CD4-positive, alpha-beta T cell treated with Interleukin-2 at 100 ng/mL for 4 hours (primary cell): ENCODE results near the gene PIK3R5.

ENCODE experiments used
- DNase-seq: peaks from one replicate; pipeline ENCODE4 v3.0.0-alpha.2; 2020; ENCODE audit warnings: low spot score

PIK3R5 gene

DNA sequence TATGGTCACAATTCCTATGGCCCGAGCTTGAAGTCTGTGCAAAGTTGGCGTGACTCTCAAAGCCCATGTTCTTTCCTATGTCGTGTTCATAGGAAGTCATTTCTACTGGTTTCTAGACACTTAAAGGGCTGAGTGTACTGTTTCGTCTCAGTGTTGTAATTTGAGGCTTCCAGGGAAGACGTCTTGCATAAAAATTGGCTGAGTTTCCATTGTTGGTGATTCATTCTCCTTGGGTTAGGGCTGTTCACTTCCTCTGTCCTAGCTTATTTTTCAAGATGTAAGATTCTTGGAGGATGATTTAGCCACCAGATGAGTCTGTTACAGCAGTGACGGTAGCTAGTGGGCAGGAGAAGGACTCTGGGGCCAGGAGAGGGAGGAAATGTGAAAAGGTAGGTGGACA is 43.1 kb downstream of the PIK3R5 start:
- no peak for DNase-seq

DNA sequence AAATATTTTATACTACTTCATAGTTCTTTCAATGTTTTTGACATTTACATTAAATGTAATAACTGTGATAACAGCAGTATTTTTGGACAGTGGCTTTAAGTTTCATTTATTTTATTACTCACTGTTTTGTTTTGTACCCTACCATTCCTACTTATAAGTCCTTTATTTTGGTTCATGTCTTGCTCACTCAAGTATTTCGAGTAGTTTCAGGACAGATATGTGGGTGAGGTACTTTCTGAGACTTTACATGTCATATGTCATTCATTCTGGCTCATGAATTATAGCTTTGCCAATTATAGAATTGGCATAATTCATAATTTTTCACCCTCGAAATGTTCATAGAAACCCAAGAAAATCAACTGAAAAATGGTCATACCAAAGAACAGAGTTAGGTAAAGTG is 44.4 kb downstream of the PIK3R5 start:
- DNase-seq, result no peak

DNA sequence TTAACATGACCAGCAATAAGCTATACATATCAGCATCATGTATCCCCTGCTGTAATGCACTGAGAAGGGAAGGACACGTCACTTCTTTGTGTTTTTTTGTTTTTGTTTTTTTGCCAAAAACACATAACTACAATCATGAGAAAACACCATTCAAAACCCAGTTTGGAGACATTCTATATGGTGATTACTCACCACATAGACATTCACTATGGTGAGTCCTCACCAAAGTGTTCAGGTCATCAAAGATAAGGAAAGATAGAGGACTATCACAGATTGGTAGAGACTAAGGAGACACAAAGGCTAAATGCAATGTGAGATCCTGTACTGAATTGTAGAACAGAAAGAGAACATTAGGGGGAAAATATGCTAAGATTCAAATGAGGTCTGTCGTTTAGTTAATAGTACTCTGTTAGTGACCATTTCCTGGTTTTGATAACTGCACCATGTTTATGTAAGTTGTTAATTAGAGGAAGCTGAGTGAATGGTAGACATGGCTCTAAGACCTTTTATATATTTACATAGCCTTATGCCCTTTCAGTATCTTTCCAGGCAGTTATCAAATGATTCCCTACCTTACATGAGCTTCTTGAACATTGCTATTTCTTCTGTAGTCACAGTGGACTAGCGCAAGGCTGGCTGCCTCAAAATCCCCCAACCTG is 46.6 kb downstream of the PIK3R5 start:
- no peak for DNase-seq

DNA sequence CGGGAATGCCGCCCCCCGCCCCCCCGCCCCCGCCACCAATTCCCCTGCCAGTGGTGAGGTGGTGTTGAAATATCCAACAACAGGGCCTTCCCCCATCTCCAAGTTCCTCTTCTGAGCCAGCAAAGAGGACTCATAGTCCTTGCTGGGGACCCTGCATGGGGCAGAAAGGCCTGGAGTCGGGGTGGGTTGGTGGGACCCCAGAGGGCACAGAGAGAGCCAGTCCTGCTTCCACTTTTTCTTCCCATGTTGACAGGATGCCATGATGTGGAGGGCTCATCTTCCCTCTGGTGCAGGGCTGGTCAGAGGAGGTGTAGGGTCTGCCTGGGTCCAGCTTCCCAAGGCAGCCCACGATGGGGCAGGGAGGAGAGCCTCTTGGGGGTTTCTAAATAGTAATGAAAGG is 49.0 kb downstream of the PIK3R5 start:
- DNase-seq, result no peak

DNA sequence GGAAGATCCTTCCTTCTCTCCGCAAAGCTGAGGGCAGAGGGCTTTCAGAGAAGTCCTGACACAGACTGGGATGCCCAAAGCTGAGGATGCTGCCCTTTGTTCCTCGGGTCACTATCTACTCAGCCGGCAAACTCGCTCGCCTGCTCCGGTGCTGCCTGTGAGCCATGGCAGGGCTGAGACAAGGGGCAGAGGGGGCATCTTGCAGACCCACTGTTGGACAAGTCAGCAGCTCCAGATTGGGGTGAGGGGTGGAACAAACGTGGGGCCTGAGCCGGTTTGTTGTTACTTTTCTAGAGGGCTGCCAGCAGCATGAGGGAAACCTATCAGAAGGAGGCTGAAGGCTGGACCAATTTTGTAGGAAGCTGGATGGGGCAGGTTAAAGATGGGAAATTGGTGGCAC is 51.0 kb downstream of the PIK3R5 start:
- DNase-seq, result no peak

DNA sequence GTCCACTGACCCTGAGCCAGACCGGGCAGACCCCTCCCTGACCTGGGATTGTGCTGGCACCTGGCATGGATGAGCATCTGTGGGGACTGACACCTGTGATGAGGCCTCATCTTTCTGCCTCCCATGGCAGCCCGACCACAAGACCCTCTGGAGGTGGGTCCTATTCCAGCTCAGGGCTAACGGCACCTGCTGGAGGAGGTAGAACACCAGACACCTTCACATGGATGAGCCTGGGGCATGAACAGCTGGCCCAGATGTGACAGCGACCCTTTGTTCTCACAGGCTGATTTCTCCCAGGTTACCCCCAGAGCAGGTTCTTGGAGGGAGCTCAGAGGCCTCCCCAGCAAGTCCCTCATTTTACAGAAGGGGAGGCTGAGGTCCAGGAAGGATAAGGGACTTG is 51.6 kb downstream of the PIK3R5 start:
- DNase-seq, result no peak

DNA sequence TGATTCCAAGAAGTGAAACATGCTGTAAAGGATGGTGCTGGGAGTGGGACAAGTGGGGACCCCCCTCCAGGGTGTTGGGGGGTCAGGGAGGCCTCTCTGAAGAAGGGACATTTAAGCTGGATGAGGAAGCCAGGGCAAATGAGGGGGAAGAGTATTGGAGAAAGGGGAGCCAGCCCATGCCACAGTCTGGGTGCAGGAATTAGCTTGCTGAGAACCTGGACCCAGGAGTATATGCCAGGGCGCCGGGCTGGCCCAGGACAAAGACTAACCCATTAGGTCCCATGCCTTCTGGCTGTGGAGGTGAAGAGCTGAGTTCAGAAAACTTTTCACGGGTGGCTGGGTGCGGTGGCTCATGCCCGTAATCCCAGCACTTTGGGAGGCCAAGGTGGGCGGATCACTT is 52.4 kb downstream of the PIK3R5 start:
- DNase-seq, result no peak

DNA sequence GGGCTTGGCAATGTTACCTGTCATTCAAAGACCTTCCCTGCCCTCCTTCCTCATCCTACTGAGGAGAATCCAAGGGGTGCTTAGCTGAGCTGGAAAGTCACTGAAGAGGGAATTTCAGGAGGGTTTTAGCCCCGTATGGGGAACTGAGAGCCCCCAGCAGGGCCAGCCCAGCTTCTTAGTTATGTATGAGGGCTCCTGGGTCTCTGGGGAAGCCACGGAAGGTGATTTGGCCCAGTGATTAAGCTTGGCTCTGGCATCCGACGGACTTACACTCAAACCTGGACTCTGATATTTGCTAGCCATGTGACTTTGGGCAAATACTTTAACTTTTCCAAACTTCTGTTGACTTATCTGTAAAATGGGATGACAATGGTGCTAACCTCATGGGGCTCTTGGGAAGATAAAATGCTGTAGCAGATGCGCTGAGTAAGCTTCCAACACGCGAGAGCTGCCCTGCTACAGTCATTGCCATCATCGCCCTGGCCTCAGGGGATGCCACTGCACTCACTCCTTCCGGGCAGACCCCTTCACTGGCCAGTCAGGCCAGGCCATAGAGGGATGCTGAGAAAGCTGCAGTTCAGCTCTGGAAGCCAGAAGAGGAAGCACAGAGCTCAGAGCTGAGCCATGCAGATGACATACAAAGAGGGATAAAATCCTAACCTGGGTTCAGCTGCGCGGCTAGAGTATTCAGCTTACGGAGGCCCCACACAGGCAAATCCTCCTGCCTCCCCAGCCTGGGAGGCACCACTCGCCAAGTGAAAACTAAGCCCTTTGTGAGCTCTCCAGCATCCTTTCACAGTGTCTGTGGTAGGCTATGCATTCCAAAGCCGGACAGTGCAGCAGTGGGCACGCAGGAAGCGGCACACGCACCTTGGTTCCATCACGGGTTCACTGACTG is 53.2 kb downstream of the PIK3R5 start:
- DNase-seq, result no peak

DNA sequence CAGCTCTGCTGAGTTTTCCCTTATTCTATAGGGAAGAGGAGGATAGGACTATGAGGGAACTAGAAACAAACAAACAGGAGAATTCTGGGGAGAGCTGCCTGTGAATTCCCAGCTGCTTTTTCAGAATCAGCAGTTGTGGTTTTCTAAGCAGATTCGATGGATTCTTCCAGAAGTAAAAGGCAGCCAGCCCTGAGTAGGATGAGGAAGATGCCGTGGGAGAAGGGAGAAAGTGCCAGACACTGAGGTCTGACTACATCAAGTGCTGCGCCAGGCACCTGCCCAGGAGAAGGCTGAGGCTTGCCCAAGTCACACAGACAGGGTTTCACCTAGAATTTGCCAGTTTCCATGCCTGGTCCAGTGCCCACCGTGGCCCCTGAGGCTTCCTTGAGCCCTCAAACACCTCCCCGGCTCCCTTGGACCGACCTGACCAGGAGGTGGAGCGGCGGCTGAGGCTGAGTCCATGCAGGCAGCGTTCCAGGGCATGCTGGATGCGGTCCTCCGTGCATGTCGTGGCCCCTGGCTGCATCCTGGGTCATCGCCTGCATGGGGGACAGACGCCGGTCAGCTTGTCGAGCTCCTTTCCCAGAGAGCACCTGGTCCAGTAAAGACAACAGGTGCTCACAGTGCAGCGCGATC is 54.4 kb downstream of the PIK3R5 start:
- DNase-seq, result no peak

DNA sequence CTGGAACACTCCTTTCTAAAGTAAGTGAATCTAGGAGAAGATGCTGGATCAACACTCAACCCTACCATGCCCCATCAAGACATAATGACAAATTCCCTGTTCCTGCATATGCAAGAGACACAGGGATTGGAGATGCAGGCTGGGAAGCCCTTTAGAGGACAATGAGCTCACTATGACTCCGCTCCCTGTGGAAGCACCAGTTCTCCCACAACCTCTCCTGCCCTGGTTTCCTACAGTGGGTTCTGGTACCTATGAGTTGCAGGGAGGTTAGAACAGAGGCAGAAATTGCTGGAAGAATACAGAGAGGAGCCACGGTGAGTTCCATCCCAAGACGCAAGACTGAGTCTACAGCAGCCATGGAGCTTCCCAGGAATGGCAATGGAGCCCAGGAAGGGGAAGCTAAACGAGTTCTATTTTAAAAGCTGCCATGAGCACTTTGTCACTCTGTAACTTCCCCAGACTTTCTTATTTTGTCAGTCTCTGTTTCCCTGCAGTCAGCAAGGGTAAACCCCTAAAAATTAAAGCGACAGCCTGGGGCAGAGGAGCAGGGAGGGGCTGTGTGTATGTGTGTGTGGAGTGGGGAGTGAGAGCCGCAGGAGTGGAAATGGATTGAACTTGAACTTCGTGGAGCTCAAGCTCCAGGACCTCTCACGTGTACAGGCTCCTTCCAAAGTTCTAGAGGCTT is 55.8 kb downstream of the PIK3R5 start:
- no peak for DNase-seq

DNA sequence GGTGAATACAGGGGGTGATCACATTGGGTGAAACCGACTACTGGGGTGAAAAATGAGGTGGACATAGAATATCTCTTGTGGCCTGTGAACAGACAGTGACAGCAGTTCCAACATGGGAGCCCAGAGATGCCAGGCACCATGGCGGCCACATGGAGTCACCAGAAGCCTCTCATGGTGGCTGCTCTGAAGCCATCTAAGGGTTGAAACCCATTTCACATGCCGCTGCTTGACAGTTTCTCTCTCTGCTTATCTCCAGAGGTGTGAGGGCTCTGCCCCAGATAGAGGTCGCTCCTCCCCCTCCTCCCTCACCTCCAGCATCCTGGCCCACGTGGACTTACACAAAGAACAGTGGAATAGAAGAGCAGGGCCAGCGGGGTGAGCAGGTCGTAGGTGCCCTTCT is 60.2 kb downstream of the PIK3R5 start:
- peak; percentile 26 for DNase-seq

DNA sequence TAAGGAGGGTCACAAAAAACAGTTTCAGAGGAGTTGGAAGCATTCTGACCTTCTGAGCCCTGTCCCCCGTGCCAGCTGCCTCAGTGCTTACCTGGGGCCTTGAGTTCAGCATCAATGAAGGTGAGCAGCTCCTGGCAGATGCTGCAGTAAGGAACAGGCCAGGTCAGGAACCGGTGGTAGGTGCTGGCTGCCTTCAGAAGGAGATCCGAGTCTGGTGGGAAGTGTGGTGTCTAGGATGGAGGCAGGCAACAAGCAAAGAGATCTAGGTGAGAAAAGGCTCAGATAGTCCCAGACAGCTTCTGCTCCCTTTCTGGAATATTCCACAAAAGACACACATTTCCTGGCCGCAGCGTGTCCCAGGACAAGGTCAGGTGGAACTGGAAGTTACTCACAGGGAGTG is 60.8 kb downstream of the PIK3R5 start:
- DNase-seq, result no peak

DNA sequence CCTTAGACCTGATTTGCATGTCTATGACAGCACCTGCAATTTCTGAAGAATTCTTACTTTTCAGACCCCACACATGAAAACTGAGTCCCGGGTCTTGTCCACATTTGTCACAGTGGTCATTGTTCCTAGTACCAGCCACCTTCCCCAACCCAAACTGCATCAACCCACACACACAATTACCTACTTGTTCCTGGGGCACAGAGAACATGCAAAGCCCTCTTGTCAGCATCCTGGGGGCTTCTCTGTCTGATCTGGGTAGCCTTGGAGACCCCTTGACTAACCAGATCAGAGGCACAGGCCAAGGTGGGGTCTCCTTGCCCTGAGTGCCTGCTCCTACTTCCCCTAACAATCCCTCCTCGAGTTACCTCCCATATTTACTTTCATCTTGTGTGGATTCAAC is 61.3 kb downstream of the PIK3R5 start:
- DNase-seq, result no peak

DNA sequence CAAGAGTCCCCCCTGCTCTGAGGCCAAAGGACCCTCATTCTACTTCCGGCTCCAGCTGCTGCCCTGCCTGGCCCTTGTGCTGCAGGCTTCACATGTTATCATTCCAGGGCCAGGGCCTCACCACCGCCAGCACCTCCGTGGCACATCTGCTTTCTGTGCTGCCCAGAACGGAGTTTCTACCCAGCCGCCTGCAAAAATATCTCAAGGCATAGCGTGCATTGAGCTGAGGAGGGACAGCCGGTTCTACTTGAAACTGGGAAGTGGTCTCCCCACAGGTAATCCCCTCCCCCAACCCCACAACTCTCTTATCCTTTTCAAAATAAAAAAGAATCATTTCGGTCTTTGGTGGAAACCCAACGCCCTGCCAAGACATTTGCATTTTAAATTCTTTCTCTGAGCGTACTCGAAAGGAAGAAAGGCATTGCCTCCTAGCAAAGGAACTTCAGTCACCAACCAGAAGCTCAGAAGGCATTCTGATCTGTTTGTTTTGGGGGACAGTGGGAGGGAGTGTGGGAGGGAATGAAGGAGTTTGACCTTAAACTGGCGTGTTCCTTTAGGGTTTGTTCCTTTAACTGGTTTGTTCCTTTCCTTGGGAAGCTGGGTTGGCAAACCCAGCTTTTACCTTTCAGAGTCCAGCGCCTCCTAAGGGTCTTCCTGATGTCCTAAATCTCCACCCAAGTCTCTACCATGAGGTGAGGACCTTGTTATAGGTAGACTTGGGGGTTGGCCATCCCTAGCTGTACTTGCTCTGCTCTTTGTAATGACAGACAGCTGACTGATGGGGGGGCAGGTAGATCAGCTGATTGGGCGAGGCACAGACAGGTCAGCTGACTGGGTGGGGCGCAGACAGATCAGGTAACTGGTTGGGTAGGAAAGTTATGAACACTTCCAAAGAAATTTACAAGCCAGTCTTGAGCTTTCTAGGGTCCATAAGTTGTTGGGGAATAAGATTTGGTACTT is 64.6 kb downstream of the PIK3R5 start:
- DNase-seq, result no peak

DNA sequence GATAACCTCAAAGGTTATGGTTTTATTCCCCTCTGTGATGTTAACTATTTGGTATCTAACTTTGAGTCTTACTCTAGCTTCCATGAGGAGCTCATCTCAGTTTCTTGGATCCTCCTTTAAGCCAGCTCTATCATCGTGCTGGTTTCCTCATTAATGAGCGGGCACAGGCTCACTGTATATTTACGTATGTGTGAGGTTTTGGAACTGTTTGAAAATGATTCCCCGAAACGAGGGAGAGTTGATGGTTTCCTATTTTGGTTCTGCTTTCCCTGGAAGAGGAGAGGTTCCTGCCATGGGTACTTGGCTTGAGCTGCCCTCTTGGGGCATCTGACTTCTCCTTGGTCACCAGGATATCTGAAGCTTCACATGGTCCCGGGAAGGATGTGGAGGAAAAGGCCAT is 65.3 kb downstream of the PIK3R5 start:
- DNase-seq, result no peak

DNA sequence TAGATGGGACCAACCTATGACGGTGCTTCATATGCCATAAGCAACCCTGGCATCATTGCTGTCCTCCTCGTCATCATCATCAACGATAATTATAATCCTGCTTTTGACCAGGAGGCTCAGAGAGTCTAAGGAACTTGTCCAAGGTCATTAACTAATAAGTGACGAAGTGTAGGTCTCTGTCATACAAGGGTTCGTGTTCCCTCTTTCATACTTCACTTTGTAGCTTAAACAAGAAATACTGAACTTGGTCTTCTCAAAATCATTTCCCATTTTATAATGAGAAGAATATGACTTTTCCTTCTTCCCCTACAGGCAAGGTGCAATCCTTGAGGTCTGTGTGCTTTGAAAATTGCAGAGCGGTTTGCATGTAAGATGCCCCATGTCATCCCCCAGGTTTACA is 66.9 kb downstream of the PIK3R5 start:
- DNase-seq, result no peak

DNA sequence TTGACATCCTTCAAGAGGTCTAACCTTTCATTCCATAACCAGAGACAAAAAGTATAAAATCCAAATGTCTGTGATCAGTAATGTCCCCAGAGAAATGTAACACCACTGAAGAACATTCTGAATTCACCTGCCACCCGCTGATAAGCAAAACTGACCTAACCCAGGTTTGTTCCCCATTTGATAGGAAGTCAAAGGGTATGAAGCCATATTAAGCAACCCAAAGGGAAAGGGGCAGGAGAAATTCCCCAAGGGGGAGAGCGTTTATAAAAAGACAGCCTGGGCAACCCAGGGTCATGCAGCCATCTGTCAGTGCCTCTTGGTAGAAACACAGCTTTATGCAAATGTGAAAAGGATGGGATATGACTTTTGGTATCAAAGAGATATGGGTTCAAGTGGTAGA is 67.4 kb downstream of the PIK3R5 start:
- no peak for DNase-seq

DNA sequence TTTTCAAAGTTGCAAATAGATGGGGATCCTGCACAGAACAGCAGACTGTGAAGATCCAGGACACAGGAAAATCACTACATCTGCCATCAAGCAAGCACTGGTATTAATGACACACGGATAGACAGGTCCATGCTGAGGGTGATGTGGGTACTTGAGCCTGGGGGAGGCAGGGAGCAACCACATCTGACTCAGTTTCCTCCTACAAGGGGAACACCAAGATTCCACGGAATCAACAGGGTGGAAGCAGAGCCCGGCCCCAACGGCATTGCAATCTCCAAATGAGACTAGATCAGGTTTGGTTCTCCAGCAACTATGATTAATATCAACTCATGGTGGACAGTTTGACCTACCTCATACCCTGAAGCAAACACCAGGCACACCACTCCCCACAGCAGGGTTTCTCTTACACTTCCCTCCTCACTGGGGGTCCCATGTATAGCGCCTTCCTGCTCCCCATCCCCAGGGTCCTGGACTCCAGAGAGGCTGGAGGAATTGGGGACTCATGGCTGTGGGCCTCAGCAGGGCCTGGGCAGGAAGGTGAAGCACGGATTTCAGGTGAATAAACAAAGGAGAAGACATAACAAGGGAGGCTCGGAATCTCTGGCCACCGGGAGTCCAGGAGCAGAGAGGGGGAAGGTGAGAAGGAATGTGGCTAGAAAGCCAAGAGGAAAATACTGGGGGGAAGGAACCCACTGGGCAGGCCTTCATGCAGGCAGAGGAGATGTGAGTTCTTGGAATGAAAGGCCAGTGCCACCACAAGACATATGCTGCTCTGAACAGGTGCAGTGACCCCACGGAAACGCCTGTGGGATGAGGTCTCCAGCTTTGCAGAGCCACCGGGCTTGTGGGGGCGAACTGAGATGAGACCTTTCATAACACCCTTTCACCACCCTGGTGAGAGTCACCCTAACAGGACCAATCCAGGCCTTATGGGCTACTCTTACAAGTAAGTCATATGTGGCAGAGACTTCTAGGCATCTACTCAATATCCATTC is 68.6 kb downstream of the PIK3R5 start:
- DNase-seq, result no peak

DNA sequence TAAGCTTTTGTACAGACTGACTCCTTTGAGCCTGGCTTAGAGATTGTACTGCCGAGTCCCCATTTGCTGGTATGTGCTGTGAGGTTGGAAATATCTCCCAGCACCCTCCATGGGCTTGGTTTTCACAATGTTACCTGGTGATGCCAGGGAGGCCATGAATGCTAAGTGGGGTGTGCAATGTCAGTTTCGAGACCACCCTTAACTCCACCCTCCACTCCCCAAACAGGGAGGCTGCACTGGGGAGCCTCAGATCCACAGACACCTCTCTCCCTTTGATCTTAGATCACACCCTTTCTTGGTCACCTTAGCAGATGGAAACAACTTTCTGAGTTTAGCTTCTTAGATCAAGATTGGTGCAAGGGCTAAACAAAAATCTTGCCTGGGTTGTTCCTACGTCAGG is 69.4 kb downstream of the PIK3R5 start:
- DNase-seq, result no peak
